Endothelial cell of umbilical vein (primary cell): ENCODE data around the gene MSL2. TPM values are rescaled to one million over a fixed set of nuclear protein-coding genes. Genes with fewer than 3 reads are reported as not detected.

Experiments
- BruUV-seq: library from RNA; stranded (reverse); fragments of 400-500 nt; replicated peaks from 2 replicates; lab custom pipeline; 2021; lab: Mats Ljungman, UMichigan
- CTCF ChIA-PET: fragments of 300-600, 350-600 bp; sonication (Branson Sonifier 250); formaldehyde crosslinking; loops from one replicate; lab custom pipeline; 2021; ENCODE audit warnings: antibody characterized with exemption, inconsistent platforms; lab: Charles Lee
- POLR2A ChIA-PET: fragments of 300-600, 350-600 bp; sonication (Branson Sonifier 250); formaldehyde crosslinking; loops from one replicate; lab custom pipeline; 2021; ENCODE audit warnings: antibody characterized with exemption, inconsistent platforms; lab: Charles Lee
- DNase-seq: peaks from one replicate; pipeline ENCODE4 v3.0.0-alpha.2; 2011; ENCODE audit warnings: low read depth, low spot score
- FAIRE-seq: peaks from 2 replicates; lab custom pipeline; 2011; peaks lifted over from hg19 to GRCh38; lab: Jason Lieb, UNC
- H2AFZ ChIP-seq: 2 replicates; pipeline ENCODE4 v1.6.0; 2012; ENCODE audit warnings: low read depth, low read length, control low read depth, inconsistent platforms
- H3K27ac ChIP-seq: 2 replicates; pipeline ENCODE4 v1.5.1; 2011; ENCODE audit warnings: low read depth, mild to moderate bottlenecking, control low read depth, low read length, moderate library complexity; ENCODE audit not compliant: insufficient read depth
- H3K27me3 ChIP-seq, 2 experiments: 2 replicates each; pipeline versions ENCODE4 v1.6.0 to v1.6.1; 2011; ENCODE audit warnings: low read length in 2 of 2, mixed read lengths in 1 of 2; ENCODE audit not compliant: control insufficient read depth in 2 of 2, insufficient read depth in 2 of 2
- H3K36me3 ChIP-seq, 2 experiments: 2 replicates in 1 of 2; 3 replicates in 1 of 2; pipeline ENCODE4 v1.5.1; 2011; ENCODE audit warnings: low read length in 2 of 2, mild to moderate bottlenecking in 1 of 2, moderate library complexity in 1 of 2; ENCODE audit not compliant: control insufficient read depth in 2 of 2, insufficient read depth in 2 of 2; ENCODE audit errors: extremely low read depth in 1 of 2
- H3K4me1 ChIP-seq: 3 replicates; pipeline ENCODE4 v1.5.1; 2011; ENCODE audit warnings: mild to moderate bottlenecking, low read length; ENCODE audit not compliant: control insufficient read depth, insufficient read depth; ENCODE audit errors: extremely low read depth
- H3K4me2 ChIP-seq: 2 replicates; pipeline ENCODE4 v1.6.1; 2011; ENCODE audit warnings: low read length, control low read depth, mixed read lengths; ENCODE audit not compliant: insufficient read depth
- H3K4me3 ChIP-seq, 3 experiments: fragments of 200-600 bp in 1 of 3; sonication (generic), shearing (Covaris generic) in 1 of 3; replicated peaks in 1 of 3; 2 replicates each; pipeline ENCODE4 v1.5.1; 2011 to 2016; ENCODE audit warnings: control low read depth in 3 of 3, low read length in 3 of 3, mild to moderate bottlenecking in 2 of 3, inconsistent platforms in 1 of 3, low read depth in 1 of 3, moderate library complexity in 1 of 3; ENCODE audit not compliant: insufficient read depth in 1 of 3
- H3K79me2 ChIP-seq: 2 replicates; pipeline ENCODE4 v1.6.0; 2012; ENCODE audit warnings: low read length, inconsistent platforms; ENCODE audit not compliant: control insufficient read depth, insufficient read depth
- H3K9ac ChIP-seq: replicated peaks from 2 replicates; pipeline ENCODE3; 2011; ENCODE audit warnings: low read length, control low read depth; ENCODE audit not compliant: insufficient read depth; ENCODE audit errors: extremely low read depth
- H3K9me1 ChIP-seq: replicated peaks from 3 replicates; pipeline ENCODE4 v1.6.0; 2011; ENCODE audit warnings: mild to moderate bottlenecking, low read length; ENCODE audit not compliant: control insufficient read depth, insufficient read depth; ENCODE audit errors: extremely low read depth
- H3K9me3 ChIP-seq: replicated peaks from 2 replicates; pipeline ENCODE4 v1.5.1; 2012; ENCODE audit warnings: low read length, inconsistent platforms; ENCODE audit not compliant: control insufficient read depth, insufficient read depth
- H4K20me1 ChIP-seq: replicated peaks from 2 replicates; pipeline ENCODE3; 2011; ENCODE audit warnings: mild to moderate bottlenecking, low read length; ENCODE audit not compliant: control insufficient read depth, insufficient read depth; ENCODE audit errors: extremely low read depth
- CTCF ChIP-seq, 2 donors: IDR thresholded peaks; 1 replicate in 1 of 2; 2 replicates in 1 of 2; pipeline ENCODE4 v1.5.1; 2011; ENCODE audit warnings: low read length in 2 of 2, mild to moderate bottlenecking in 2 of 2, moderate library complexity in 2 of 2, control low read depth in 1 of 2, inconsistent platforms in 1 of 2, low read depth in 1 of 2; ENCODE audit not compliant: insufficient read depth in 1 of 2; ENCODE audit errors: extremely low read depth in 1 of 2
- EZH2 ChIP-seq: IDR thresholded peaks from 2 replicates; pipeline ENCODE4 v1.6.1; 2012; ENCODE audit warnings: borderline replicate concordance, low read depth, mild to moderate bottlenecking, moderate library complexity, low read length, inconsistent platforms; ENCODE audit not compliant: severe bottlenecking
- FOS ChIP-seq: IDR thresholded peaks from 2 replicates; pipeline ENCODE4 v1.6.1; 2011; ENCODE audit warnings: mild to moderate bottlenecking, low read length, moderate library complexity, borderline replicate concordance; ENCODE audit not compliant: insufficient read depth
- GATA2 ChIP-seq: IDR thresholded peaks from 2 replicates; pipeline ENCODE4 v1.7.0; 2011; ENCODE audit warnings: low read depth, mild to moderate bottlenecking, moderate library complexity, mixed read lengths, low read length; ENCODE audit not compliant: insufficient read length, insufficient read depth
- JUN ChIP-seq: IDR thresholded peaks from 2 replicates; pipeline ENCODE4 v1.6.1; 2011; ENCODE audit warnings: borderline replicate concordance, low read depth; ENCODE audit not compliant: insufficient read length, insufficient read depth
- MAX ChIP-seq: IDR thresholded peaks from 2 replicates; pipeline ENCODE4 v1.6.1; 2011; ENCODE audit not compliant: insufficient read depth, insufficient read length
- MYC ChIP-seq: IDR thresholded peaks from one replicate; pipeline ENCODE4 v1.6.1; 2011; ENCODE audit warnings: mild to moderate bottlenecking, low read depth, low read length
- POLR2A ChIP-seq: IDR thresholded peaks from 2 replicates; pipeline ENCODE4 v1.6.1; 2012; ENCODE audit warnings: low read depth, mild to moderate bottlenecking, control low read depth, low read length
- POLR2AphosphoS5 ChIP-seq: IDR thresholded peaks from 2 replicates; pipeline ENCODE4 v1.6.1; 2012; ENCODE audit warnings: low read depth, mild to moderate bottlenecking, control low read depth, low read length, moderate library complexity; ENCODE audit not compliant: insufficient read depth
- dilution Hi-C: fragments of 300-500 bp; cut with MboI; formaldehyde crosslinking; loops from one replicate; pipeline ENCODE4 v1.15.0; 2019; ENCODE audit warnings: low sequenced_read_pairs; ENCODE audit not compliant: extremely low pct_ligation_motif_present
- intact Hi-C: fragments of 100-400 bp; cut with micrococcal nuclease; formaldehyde crosslinking; loops from one replicate; pipeline ENCODE4 v1.10.0; 2022
- polyA plus RNA-seq, 4 experiments: library from polyadenylated mRNA; depleted of rRNA in 3 of 4; stranded (reverse) in 3 of 4; unstranded in 1 of 4; fragments of >200 nt; gene quantifications; 2 replicates each; pipeline versions ENCODE4 v1.2.1 to v1.2.3, GENCODE V29; 2011 to 2012; ENCODE audit warnings: missing spikeins in 1 of 4
- total RNA-seq: library from RNA; stranded (reverse); gene quantifications from 2 replicates; pipeline ENCODE4 v1.2.3, GENCODE V29; 2021

Gene MSL2
- total and polyA plus RNA-seq, 2 donors (not counting 3 experiments of a cell fraction or from before 2014, with no cell fraction given): 6.7 to 21.9 TPM

DNA sequence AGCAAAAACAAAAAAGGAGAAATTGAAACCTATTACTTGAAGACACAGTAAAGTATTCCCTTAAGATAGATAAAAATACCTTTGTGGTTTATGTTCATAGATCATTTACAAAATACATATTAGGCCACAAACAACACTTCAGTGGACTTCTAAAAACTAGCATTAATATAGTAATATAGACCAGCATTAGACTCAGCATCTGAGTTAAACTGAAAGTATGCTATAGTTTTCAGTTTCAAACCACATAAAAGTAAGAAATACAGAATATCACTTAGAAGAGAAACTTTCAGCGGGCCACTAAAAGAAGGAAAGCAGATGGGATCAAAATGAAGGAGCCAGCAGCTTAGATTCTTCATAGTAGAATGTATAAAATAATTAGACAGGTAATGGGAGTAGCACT, 86.6 kb downstream of the MSL2 start:
- FAIRE-seq: no peak
- H3K4me2 ChIP-seq: no peak overlapping the region
- CTCF ChIA-PET: interaction anchor here (0.8 kb wide), 1 partner anchor 643 kb away, joined by 3 read pairs; no protein-coding TSS in a partner anchor

More for the DNA sequence above, 86.6 kb downstream of the MSL2 start:
- H3K4me3 ChIP-seq: no peak overlapping the region
- no peak overlapping the region for H3K9ac ChIP-seq
- DNase-seq: no peak
- no peaks in the 10 kb centered on the region for H3K79me2 ChIP-seq
- H3K27ac ChIP-seq: no peak overlapping the region
- no peaks in the 10 kb centered on the region for H3K27me3 ChIP-seq
- TF ChIP-seq MAX (no peak), POLR2A (no peak), MYC (no peak), JUN (no peak), GATA2 (no peak), EZH2 (no peak), POLR2AphosphoS5 (no peak), FOS (no peak), CTCF (IDR thresholded peaks at IDR 0.05; ENCODE audit: extremely low read depth in 1 of 2, insufficient read depth in 1 of 2, low read depth in 1 of 2, low read length in 2 of 2) (no peak)
- BruUV-seq: no TSS peak
- no peaks in the 10 kb centered on the region for H3K9me3 ChIP-seq
- dilution Hi-C loops: no loop called here
- POLR2A ChIA-PET: interaction anchor here (0.6 kb wide), 1 partner anchor 301 kb away, joined by 9 read pairs; no protein-coding TSS in a partner anchor
- peaks cover 0 to 5% of the 10 kb centered on the region in 2 experiments for H3K36me3 ChIP-seq
- H3K9me1 ChIP-seq: peaks cover 2% of the 10 kb centered on the region
- no peak overlapping the region for H2AFZ ChIP-seq
- intact Hi-C loops: no loop called here
- H3K4me1 ChIP-seq: peaks cover 8% of the 10 kb centered on the region
- H4K20me1 ChIP-seq: no peaks in the 10 kb centered on the region
